Measurements from ENCODE around the gene TAT.

DNA sequence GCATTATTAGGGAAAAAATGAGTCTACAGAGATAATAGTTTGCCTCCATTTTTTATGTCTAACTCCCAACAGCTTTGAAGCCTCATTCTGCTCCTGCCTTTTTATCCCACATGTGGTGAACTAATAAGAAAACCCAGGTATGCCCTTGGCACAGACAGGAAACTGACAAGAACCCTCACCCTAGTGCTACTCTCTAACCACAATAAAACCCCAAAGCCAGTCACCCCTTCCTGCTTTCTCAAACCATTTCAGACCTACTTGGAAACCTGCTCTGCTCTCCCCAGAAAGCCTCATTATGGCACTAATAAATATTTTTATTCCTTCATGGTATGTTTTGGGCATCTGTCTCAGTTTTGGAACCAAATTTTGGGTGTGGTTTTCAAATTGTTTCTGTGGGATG, 45.2 kb upstream of the TAT start:
- no peak for TF ChIP-seq POLR2A (IDR thresholded peaks at IDR 0.05; ENCODE audit: low read length)
- TF ChIP-seq GATA1 (IDR thresholded peaks at IDR 0.05; ENCODE audit: low read depth, low read length): no peak

Data from erythroblast (primary cell).